Urinary bladder (tissue), 4 donors: Measurements from ENCODE around the gene TRAPPC14. TPM values are rescaled to one million over a fixed set of nuclear protein-coding genes. Genes with fewer than 3 reads are reported as not detected.

Experiments
- DNase-seq: peaks from one replicate; pipeline ENCODE4 v3.0.0-alpha.2; 2015; ENCODE audit errors: extremely low spot score
- H3K27ac ChIP-seq: one replicate; pipeline ENCODE4 v1.5.1; 2013; ENCODE audit warnings: low read depth, mild to moderate bottlenecking, moderate library complexity
- H3K36me3 ChIP-seq: one replicate; pipeline ENCODE4 v1.6.1; 2013; ENCODE audit warnings: mild to moderate bottlenecking, moderate library complexity; ENCODE audit not compliant: insufficient read depth
- H3K4me1 ChIP-seq: one replicate; pipeline ENCODE4 v1.6.1; 2013; ENCODE audit warnings: mild to moderate bottlenecking, moderate library complexity; ENCODE audit not compliant: insufficient read depth
- H3K4me3 ChIP-seq: one replicate; pipeline ENCODE4 v1.5.1; 2013; ENCODE audit warnings: low read depth, low read length
- WGBS: extraction: QIAGEN DNeasy Blood & Tissue Kit; methylation state at CpG from one replicate; pipeline ENCODE4 v1.1.7; 2013; 5-methylcytosine and 5-hydroxymethylcytosine counted together
- polyA plus RNA-seq: library from polyadenylated mRNA; stranded (reverse); fragments of 200-250 nt; gene quantifications from one replicate; pipeline ENCODE4 v1.2.3, GENCODE V29; 2013
- total RNA-seq: library from RNA; depleted of rRNA; stranded (reverse); fragments of >200 nt; gene quantifications from one replicate; pipeline ENCODE4 v1.2.3, GENCODE V29; 2014
- donor health status: healthy with polysubstance abuse.
- donor health status: healthy.

TRAPPC14 gene
- total and polyA plus RNA-seq, 2 donors = 5.4 to 11.6 TPM

DNA sequence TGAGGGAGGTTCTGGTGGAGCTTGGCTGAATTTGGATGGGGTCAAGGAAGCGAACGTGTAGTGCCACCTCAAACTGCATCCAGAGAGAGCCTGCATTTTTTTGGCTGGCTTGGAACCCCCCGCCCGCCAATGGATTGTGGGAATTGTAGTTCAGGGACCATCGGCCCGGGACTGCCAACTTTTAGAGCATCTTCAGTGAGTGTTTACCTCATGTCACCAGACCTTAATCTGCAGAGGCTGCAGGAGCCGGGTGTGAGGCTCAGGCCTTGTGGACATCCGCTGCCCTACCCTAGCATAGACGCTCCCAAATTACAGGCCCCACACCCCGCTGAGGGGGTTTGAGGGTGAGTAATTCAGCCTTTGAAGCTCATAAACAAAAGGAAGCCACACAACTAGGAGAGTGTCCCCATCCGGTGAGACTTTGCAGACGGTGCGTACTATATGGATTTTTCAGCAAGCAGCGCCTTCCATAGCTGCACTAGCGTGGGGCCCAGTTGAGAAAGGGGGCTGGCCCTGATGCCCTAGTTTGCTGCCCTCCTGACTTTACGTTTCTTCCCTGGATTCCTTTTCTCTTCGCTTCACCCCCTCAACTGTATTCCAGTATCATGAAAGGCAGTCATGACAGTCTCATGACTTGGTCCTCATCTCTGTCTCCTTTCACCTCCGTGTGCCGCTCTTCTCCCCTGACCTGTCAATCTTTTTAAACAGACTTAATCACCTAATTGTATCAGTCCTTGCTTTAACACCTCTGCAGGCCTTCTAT is 38.4 kb downstream of the TRAPPC14 start:
- no peak for DNase-seq
- no peaks in the 10 kb centered on the region for H3K4me1 ChIP-seq
- WGBS = 11% methylated on average over 19 of the region's 19 CpGs
- no peaks in the 10 kb centered on the region for H3K36me3 ChIP-seq
- peak overlapping the region; percentile 46 for H3K4me3 ChIP-seq
- peak overlapping the region; percentile 40 for H3K27ac ChIP-seq

DNA sequence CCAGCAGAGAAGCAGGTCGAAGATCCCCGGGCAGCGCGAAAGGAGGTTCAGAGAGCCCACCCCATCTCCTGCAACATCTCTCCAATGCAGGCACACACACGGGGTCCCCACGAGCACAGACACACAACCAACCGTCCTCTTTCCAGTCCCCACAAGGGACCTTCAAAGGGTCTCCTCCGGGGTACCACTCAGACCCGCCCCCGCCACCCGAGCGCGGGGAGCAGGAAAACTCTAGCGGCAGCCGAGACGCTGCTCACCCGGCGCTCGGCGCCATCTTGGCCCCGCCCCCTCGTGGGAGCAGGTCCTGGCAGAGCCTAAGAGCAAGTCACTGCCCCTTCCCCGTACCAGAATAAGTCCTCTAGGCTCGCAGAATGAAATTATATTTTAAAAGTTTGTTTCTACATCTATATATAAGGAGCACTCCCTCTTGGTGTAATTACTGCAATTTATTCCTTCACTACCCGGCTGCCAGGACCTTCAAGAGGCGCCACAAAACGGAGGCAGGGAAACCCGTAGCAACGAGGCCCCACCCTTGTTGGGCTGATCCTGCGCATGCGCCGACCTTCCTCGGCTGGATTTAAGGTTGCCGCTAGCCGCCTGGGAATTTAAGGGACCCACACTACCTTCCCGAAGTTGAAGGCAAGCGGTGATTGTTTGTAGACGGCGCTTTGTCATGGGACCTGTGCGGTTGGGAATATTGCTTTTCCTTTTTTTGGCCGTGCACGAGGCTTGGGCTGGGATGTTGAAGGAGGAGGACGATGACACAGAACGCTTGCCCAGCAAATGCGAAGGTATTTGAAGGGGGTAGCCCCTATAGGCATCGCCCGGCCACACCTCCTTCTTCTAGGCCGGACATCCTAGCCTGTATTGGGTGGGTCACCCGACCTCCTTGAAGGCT is 39.2 kb downstream of the TRAPPC14 start, which contains the start of the genes CNPY4 and TAF6:
TSS of gene CNPY4 (plus strand) at position 563 of the 898 bp plus-strand sequence. CDS start at position 674, 111 bp downstream.
TSS of gene TAF6 (minus strand) at position 287 of the 898 bp plus-strand sequence. CDS start 5,149 bp downstream, outside the sequence.
- under 1% methylated on average over 49 of the region's 49 CpGs for WGBS

DNA sequence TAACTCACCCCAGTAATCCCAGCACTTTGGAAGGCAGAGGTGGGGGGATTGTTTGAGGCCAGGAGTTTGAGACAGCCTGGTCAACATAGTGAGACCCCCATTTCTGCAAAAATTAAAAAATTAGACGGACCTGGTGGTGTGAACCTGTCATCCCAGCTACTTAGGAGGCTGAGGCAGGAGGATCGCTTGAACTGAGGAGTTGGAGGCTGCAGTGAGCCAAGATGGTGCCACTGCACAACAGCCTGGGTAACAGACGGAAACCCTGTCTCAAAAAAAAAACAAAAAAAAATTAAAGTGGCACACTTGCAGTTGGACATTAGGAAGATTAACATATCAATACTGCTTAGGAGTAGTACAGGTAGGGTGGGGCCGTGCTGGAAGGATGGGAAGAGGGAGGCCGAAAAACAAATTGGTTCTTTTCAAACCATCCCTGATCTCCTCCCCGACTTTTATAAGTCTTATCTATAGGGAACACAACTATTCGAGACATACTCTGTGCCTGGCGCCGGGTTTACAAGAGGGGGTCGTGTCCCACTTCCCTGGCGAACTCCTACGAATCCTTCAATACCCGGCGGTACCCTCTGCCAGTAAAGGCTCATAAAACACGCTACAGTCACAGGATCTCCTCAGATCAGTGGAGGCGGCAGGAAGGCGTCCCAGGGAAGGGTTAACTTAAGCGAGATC is 40.0 kb downstream of the TRAPPC14 start:
- H3K4me1 ChIP-seq = no peaks in the 10 kb centered on the region
- whole genome bisulfite sequencing = 22% methylated on average over 18 of the region's 18 CpGs
- H3K4me3 ChIP-seq = peak overlapping the region; percentile 89
- no peak for DNase-seq
- H3K27ac ChIP-seq = no peak overlapping the region
- H3K36me3 ChIP-seq = no peaks in the 10 kb centered on the region

More for the DNA sequence above, 39.2 kb downstream of the TRAPPC14 start, which contains the start of the genes CNPY4 and TAF6:
- H3K4me1 ChIP-seq = no peaks in the 10 kb centered on the region
- no peaks in the 10 kb centered on the region for H3K36me3 ChIP-seq
- H3K4me3 ChIP-seq = peak within 1 kb of the TSS; percentile 89
- peak; percentile 93 for DNase-seq
- H3K27ac ChIP-seq = peak within 1 kb of the TSS; percentile 40

GRCh38 chr7:100115026-100115425 is 43.5 kb downstream of the TRAPPC14 start:
- WGBS = 91% methylated on average over 7 of the region's 7 CpGs
- H3K36me3 ChIP-seq = no peaks in the 10 kb centered on the region
- no peaks in the 10 kb centered on the region for H3K4me1 ChIP-seq
- DNase-seq = no peak
- no peak overlapping the region for H3K4me3 ChIP-seq
- no peak overlapping the region for H3K27ac ChIP-seq

GRCh38 chr7:100111914-100112313 is 46.6 kb downstream of the TRAPPC14 start:
- Histone ChIP-seq H3K4me1 (no peaks in the 10 kb centered on the region), H3K36me3 (no peaks in the 10 kb centered on the region), H3K27ac (no peak overlapping the region), H3K4me3 (no peak overlapping the region)
- no peak for DNase-seq
- 90% methylated on average over 13 of the region's 13 CpGs for WGBS

DNA sequence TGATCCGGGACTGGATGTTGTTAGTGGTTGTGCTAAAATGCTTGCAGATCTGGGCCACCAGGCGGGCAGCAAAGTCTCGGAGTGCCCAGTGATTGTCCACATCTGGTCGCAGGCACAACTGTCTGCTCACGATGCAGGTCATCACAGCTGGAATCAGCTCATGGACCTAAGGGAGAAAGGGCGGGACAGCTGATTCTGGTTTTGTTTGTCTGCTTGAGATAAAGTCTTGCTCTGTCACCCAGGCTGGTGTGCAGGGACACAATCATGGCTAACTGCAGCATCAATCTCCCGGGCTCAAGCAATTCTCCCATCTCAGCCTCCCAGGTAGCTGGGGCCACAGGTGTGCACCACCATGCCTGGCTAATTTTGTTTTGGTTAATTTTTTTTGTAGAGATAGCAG is 47.4 kb downstream of the TRAPPC14 start:
- H3K4me1 ChIP-seq = no peaks in the 10 kb centered on the region
- WGBS = 94% methylated on average over 7 of the region's 7 CpGs
- H3K27ac ChIP-seq = no peak overlapping the region
- no peak for DNase-seq
- H3K36me3 ChIP-seq = peaks cover under 1% of the 10 kb centered on the region
- H3K4me3 ChIP-seq = no peak overlapping the region

GRCh38 chr7:100109521-100110163 is 48.9 kb downstream of the TRAPPC14 start:
- H3K4me1 ChIP-seq = no peaks in the 10 kb centered on the region
- 80% methylated on average over 12 of the region's 12 CpGs for WGBS
- no peak overlapping the region for H3K27ac ChIP-seq
- peaks cover 4% of the 10 kb centered on the region for H3K36me3 ChIP-seq
- DNase-seq = no peak
- H3K4me3 ChIP-seq = no peak overlapping the region

DNA sequence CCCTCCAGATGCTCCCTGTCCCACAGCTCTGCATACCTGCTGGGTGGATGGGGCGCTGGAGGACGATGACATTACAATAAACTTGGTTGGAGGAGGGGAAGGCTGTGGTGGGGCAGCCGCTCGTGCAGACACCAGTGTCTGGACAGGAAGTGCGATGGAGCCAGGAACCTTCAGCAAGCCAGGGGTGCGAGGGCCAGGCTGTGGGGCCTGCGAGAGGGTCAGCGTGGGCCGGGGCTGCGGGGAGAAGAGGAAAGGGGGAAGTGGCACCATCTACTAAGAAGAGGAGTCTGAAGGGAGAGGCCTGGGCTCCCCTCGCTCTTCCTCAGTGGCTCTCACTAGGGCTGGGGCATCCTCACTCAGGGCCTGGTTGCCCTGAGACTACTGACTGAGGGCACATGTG is 50.6 kb downstream of the TRAPPC14 start:
- H3K27ac ChIP-seq = no peak overlapping the region
- H3K4me3 ChIP-seq = no peak overlapping the region
- DNase-seq = no peak
- no peaks in the 10 kb centered on the region for H3K4me1 ChIP-seq
- WGBS = 66% methylated on average over 11 of the region's 11 CpGs
- peaks cover 4% of the 10 kb centered on the region for H3K36me3 ChIP-seq

- H3K4me1 ChIP-seq = no peaks in the 10 kb centered on the region
- no peak overlapping the region for H3K4me3 ChIP-seq
- peaks cover 4% of the 10 kb centered on the region for H3K36me3 ChIP-seq
- no peak overlapping the region for H3K27ac ChIP-seq
- 83% methylated on average over 25 of the region's 25 CpGs for WGBS
- DNase-seq = no peak
These were observed 51.3 kb downstream of the TRAPPC14 start for GRCh38 chr7:100107125-100107737.

- H3K4me3 ChIP-seq = no peak overlapping the region
- no peak overlapping the region for H3K27ac ChIP-seq
- no peak for DNase-seq
- H3K36me3 ChIP-seq = peaks cover 4% of the 10 kb centered on the region
- H3K4me1 ChIP-seq = no peaks in the 10 kb centered on the region
- WGBS = 83% methylated on average over 17 of the region's 17 CpGs
These were observed 51.9 kb downstream of the TRAPPC14 start for GRCh38 chr7:100106633-100107032.

- Histone ChIP-seq H3K4me3 (no peak overlapping the region), H3K36me3 (peaks cover 4% of the 10 kb centered on the region), H3K4me1 (no peaks in the 10 kb centered on the region), H3K27ac (no peak overlapping the region)
- 95% methylated on average over 4 of the region's 4 CpGs for WGBS
- DNase-seq = no peak
These were observed 53.0 kb downstream of the TRAPPC14 start for GRCh38 chr7:100105534-100105933.
